ENCODE measurements around the gene BCAR3.
"Not testable (repeated sequence)": the region's sequence is repeated elsewhere in the genome, so short reads cannot be mapped to it uniquely, and the experiment has no call there.

The BCAR3 gene

DNA sequence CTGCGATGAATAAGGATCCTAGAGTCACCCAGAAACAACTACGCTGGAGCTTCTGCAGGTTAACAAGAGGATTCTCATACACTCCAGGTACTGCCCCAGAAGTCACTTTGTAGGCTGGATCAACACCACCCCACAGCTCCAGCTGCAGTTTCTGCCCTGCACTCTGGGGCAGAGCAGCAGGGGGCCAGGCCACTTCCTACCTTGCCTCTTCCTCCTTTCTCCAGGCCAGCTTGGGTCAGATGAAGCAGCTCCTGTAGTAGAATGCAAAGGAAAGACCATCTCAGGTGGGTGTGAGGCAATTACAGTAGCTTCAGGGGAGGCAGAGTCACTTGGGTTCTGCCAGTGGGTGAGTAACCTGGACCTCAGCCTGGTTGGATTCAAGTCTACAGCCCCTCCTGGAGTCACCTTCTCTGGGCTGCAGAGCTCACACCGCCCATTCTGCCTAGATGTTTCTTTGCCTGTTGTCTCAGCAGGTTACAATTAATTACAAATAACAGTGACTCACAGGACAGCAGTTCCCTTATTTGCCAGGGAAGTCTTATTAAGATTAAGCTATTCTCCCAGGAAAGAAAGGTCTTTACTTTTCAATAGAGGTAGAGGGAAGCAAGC is 24.4 kb upstream of the BCAR3 start:
- no peak for DNase-seq

DNA sequence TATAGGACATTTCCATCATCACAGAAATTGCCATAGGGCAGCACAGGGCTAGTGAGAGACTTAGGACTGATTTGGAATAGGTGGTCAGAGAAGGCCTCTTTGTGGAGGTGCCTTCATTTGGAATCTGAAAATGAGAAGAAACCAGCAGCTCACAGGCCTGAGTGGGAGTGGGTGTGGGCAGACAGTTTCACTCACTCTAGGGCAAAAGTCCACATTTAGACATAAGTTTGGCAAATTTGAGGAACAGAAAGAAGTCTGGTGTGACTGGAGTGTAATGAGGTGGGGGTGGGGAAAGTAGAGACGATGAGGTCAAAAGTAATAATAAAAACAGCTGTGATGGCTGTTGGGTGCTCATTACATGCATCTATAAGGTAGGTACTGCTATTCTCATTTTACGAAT is 22.4 kb upstream of the BCAR3 start:
- DNase-seq = no peak

DNA sequence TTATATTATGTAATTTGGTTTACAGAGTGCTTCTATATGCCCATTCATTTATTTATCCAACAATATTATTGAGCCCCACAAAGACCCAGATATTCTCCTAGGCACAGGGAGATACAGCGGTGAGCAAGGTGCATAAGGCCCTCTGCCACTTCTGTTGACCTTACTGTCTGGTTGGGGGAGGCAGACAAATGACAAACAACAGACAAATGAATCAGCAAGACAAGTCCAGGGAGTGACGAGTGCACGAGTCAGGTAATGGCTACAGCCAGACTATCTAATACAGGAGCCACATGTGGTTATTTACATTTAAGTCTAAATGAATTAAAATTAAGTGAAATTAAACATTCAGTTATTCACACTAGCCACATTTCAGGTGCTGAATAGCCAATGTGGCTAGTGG is 22.0 kb upstream of the BCAR3 start:
- DNase-seq = no peak

DNA sequence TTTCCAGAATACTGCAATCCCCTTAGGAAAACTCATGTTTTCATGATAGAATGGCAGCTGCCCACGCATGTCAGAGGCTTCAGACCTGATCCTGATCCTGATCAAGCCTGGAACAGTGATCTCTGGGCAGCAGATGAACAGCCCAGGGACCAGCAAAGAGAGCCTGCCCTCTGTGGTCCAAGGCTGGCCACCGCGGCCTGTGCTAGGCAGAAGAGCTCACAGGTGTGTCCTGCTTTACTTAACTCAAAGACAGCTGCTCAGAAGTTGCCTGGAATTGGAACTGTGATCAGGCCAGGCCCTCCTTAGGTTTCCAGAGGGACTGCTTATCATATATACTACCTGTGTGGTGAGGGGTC is 21.2 kb upstream of the BCAR3 start:
- DNase-seq = no peak

DNA sequence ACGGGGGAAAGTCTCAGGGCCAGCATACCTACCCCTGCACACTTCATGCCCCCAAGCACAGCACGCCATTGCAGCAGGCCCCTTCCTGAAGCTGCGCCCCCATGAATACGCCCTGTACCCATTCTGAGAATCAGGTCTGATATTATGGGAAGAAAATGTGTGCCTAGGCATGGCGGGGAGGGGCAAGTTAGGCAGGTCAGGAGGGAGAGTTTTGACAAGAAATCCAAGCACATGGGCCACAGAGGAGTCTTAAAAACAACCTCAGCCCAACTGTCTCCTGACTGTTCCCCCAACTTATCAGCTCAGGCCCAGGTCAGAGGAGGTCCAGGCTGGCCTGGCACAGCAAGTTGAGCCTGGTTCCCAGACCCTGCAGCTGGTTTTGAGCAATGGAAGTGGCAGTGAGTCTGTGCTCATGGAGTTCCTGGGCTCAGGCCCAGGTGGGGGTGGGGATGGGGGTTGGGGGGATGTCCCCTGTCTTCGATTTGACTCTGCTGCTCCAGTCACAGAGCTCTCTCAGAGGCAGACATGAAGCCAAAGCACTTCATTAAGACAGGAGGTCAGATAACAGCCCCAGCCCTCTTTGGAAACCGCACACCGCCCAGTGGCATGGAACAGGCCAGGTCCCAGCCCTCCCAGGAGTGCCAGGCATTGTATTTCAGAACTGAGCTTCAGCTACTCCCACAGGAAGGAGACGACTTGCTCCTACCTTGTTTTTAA is 20.6 kb upstream of the BCAR3 start:
- peak; percentile 10 to 28 for DNase-seq

DNA sequence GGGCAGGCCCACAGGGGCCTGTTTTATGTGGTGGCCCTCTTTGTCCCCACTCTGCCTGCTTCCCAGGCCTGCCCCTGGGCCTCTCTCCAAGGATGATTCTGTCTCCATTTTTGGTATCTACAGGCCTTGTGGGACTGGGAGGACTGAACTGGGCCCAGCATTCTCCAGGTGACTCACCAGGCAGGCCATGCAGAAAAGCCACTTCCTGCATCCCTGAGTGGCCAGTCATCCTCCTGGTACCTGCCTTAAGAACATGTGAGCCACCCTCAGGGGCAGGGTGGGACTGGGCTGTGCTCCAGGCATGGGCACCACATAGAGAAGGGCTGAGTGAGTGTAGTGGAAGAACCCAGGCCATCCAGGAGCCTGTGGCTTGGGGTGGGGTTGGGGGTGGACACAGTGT is 20.0 kb upstream of the BCAR3 start:
- DNase-seq = no peak

DNA sequence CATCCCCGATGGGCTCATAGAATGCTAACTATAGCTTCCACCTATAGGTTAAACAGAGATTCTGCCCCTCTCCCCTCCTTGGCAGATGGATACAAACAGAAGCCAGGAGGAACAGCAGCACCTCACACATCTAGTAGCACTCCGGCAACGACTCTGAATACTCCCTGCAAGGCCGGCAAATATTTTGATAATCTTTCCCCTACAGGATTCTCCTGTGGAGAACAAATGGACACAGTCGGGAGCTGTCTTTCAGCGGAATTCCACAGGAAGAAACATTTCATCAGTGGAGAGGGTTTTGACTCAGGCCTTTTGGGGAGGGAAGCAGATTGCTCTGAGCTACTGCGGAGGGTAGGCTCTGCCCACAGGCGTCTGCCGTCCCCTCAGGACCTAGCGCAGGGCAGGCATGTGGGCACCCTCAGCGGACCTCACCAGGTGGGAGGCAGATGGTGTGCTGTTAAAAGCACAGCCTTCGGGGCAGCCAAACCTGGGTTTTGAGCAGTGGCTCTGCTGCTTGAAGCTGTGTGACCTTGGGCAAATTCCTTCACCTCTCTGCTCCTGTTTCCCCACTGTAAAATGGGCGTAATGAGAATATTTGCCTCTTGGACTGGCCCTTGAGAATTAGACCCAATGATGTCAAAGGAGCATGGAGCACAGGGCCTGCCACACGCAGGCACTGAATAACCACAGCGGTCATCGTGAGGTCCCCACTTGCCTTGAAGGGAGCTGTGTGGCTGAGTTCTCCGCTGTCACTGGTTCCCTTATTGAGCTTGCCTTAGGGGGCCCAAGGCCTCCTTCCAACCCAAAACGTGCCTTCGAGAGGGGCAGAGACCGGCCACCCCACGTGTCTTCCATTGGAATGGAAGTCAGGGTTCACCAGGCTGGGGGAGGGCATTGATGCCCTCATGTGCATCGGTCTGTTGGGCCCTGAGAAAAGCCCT is 19.2 kb upstream of the BCAR3 start:
- no peak for DNase-seq

DNA sequence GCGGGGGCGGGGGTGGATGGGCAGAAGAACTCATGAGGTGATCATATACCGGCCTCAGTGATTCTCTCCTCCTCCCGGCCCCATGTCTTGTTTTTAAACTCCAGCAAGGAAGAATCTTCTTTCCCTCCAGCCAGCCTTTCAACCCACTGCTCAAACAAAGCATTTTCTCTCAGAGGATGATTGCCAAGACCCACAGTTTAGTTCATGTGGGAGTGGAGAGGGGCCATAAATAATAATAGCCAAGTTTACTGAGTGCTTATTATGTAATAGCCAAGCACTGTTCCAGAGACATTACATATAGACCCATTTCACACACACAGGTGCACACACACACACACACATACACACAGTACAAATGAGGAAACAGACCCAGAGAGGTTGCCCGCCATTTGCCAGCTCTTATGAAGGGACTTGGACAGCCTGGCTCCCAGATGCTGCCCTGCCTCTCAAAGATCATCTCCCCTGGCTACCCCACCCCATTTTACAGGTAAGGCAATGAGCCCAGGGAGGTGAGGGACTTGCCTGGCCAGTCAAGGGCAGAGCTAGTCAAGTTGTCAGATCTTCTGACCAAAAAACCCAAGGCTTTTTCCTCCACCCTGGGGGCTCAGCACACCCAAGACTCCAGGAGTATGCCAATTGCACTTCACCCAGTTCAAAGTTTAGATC is 18.0 kb upstream of the BCAR3 start:
- no peak for DNase-seq

DNA sequence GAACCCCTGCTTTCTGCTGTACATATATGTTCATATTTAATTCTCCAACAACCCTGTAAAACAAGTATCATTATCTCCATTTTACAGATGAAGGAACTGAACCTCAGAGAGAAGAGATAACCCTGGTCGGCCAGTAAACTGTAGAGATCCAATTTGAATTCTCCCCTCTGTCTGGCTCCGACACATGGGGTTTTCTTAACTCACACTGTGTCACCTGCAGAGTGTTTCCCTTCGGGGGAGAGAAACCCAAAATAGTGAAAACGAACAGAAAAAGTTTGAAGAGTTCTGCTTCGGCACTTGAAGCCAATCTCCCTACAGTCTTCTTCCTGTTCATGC is 17.4 kb upstream of the BCAR3 start:
- DNase-seq = no peak

DNA sequence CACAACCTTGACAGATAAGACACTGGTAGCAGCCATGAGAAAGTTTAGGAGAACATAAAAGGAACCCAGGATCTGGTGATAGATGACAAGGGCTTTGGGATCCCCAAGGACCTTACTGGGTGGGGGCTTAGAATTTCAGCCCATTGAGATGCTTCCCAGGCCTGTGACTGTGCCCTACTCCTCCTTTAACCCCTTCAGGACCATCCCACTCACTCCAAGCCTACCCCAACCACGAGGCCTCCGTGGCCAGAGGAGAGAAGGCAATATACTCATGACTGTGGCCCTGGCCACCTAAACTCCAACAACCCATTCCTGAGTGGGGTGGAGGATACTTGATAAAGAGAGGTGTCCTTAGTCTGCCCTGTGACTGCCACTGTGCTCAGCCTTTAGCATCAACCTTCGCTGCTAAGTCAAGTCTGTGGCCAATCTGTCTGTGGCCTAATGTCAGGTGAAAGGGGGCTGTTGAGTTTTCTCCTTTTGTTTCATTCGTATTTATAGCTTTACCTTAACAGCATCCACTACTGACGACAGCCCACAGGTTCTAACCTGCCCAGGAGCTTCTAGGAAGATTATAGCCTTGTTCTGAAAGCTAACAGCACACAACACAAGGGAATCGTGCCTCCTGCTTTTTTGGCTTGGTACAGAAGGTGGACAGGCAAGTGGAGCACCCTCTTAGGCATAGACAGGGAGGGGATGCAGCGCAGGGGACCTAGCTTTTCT is 16.9 kb upstream of the BCAR3 start:
- no peak for DNase-seq

DNA sequence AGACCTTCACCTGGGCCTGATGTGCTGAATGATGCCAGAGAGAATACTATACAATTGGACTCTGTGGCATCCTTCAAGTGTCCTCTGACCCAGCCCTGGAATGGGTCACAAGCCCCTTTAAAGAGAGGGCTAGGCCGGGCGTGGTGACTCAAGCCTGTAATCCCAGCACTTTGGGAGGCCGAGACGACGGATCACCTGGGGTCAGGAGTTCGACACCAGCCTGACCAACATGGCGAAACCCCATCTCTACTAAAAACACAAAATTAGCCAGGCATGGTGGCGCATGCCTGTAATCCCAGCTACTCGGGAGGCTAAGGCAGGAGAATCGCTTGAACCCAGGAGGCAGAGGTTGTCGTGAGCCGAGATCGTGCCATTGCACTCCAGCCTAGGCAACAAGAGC is 15.9 kb upstream of the BCAR3 start:
- DNase-seq = not testable (repeated sequence)

DNA sequence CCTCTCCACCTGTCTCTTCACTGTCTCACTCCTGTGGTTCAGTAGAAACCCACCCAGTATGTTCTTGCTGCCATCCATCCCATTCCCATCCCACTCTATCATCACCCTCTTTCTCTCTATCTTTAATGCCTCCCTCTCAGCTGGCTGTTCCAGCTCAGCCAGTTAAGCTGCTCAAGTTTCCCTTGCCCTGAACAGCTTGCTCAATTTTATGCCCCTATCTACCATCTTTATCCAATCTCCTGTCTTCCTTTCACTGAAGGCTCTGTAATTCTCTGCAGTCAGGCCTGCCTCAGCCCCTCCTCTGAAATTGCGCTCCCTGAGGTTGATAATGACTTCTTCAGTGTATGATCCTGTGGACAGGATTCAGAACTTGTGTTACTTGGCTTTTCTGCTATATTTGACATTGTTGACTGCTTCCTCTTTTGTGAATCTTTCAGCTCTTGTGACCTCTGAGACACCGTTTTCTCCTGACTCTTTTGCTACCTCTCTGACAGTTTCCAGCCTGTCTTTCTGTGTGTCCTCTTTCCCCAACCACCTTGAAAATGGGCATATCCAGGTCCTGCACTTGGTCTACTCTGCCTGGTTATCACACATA is 13.9 kb upstream of the BCAR3 start:
- no peak for DNase-seq

DNA sequence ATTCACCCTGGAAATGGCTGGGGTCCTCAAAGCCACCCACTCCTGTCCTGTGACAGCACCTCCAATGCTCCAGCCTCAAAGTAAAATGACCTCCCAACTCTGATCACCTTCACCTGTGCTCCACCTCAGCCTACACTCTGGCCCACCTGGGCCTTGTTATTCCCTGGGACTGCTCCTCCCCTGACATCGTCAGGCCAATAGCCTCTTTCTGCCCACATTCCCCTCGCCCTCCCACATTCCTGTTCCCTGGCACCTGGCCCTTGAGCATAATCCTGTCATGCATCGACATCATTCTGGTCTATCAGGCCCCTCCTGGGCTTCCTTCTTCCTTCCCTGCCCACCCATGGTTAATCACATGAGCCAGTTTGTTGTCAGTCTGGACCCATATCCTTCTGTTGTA is 13.2 kb upstream of the BCAR3 start:
- no peak for DNase-seq

DNA sequence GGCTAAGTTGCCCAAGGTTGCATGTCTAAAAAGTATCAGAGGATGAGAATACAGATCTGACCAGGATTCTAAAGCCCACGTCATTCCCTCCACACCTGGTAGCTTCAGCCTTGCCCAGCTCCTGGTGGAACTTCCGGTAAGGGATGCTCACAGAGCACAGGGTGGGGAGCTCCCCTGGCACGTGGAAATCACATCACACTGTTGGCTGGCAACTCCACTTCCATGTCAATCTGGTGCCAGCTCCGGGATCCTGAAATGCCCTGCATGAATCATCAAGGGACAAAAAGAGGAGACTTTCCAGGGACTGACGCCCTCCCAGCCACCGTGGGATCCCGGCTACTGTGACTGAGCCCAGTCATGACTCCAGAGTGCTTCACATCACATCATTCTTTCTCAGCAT is 12.4 kb upstream of the BCAR3 start:
- no peak for DNase-seq

DNA sequence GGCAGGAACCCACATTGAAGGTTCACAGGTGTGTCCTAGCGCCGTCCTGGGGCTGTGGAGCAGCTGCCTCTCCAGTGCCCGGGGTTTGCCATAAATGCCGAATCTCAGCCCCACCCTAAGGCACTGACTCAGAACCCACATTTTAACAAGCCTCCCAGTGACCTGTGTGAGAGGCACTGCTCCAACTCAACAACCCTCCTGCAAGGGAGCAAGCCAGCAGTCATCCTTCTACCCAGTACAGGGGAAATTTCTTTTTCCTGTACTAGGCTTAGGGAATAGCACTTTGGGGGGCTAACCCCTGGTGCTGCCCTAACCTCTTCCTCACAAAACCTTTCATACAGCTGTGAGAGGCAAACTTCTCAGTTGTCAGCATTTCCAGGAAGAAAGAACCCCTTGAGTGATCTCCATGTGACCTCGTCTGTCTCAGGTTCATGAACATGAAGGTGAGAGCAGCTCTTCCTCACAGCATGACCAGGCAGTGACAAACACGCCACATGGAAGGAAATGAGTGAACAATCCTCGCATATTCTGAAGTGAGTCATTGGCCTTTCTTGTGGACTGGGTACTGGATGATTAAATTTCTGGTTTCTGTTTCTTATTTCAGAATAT is 11.4 kb upstream of the BCAR3 start:
- no peak for DNase-seq

DNA sequence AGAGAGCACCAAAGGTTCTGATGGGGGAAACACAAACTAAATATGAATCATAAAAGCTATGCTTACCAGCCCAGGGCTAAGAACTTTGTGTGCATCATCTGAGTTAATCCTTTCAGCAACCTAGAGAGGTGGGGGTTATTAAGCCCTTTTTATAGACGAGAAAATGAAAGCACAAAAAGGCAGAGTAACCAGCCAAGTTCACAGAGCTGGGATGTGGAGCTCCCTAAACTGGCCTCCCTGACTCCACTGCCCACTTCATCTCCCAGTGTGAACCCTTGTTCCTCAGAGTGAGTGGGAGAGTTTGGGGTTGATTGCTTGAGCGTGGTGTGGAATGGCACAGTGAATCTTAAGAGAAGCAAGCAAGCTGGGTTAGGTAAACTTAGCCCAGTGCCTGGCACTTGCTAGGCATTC is 10.8 kb upstream of the BCAR3 start:
- no peak for DNase-seq

DNA sequence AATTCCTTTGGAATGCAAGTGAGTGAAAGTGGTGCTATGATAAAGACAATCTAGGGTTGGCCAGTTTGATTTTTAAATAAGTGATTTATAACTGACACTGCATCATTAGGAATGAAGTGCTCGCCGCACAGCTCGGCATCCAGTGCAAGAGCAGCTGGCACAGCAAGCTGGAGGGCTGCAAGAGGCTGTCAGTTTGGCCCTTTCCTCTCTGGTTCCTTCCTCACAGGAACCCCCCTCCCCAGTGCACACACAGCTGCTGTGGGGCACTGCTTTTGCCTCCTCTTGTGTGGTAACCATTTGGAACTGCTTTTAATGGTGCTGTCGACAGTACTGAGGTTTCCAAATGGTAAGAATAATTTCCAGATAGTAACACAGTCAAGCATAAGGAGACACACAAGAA is 10.4 kb upstream of the BCAR3 start:
- no peak for DNase-seq

DNA sequence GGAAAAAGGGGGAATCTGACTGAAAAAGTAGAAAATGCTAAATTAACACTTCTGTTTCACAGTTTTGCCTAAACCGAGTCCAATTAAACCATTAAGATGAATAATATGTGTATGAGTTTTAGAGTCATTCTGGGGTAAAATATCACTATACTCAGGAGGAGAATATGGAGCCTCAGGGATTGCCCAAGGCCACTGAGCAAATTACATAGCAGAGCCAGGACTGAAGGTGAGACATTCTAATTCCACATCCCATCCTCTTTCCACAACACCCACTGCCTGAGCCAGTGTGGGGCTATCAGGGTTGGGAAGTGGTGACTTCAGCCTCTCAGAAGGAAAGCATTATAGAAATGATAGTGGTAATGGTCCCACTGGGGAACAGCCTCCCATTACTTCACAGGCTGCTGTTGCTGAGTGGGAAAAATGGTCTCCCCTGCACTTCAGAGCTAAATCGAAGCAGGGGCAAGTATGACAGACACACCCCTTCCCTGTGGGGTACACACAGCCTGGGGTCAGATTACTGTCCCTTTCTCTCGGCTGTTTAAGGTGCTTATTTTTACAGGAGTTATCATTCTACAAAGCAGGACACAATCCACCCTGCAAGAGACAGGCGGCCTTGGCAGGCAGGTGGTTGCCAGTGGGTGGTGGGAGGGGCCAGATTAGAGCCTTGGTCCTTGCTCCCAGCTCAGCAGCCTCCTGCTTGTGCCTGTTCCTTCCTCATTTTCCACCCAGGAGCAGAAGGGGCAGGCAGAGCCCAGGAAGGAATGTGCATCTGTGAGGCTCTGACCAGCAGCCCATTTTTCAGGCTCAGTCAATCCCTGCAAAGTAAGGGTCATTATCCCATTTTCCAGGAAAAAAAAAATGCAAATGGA is 9.5 kb upstream of the BCAR3 start:
- DNase-seq = peak in 1 of 2 experiments; percentile 29

DNA sequence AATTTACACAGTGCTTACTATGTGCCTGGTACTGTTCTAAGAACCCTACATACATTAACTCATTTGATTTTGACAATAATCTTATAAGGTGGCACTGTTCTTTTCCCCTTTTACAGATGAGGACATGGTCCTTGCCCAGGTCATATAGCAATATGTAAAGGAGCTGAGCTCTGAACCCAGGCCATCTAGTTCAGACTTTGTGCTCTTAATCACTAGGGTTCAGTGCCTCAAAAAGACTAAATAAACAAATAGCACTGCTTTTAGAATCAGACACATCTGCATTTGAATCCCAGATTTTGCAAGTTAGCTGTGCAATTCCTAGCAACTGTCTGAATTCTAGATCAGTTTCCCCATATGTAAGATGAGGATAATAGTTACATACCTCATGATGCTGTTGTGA is 8.7 kb upstream of the BCAR3 start:
- no peak for DNase-seq

DNA sequence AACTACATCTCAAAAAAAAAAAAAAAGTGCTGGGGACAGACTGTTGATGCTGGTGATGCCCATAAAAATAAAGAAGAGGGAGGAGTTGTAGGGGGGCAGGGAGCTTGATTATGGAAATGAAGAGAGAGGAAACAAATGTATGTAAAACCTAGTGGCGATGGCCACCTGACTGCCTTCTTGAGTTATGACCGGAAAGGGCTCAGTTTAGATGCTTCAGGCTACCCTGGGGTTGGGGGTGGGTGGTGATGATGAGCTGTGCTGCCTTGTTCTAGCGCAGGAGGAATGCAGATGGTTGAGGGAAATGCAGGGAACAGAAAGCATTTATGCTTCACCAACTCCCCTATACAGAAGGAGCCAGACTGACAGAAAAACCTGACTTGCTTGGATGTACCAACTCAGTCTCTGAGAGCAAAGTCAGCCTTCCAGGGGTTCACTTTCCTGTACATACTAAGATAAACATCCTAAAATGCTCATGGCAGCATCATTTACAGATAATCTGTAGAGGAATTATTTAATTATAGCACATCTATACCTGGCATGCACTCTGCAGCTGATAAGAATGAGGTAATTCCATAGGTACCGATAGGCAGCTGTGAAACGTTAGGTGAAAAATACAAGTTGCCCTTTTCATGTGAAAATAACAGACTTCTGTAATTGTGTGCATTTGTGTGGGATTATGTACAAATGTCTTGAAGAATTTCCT is 8.0 kb upstream of the BCAR3 start:
- no peak for DNase-seq
